Parathyroid adenoma (tissue), 2 donors: Measurements from ENCODE around the gene AK2.

ENCODE experiments used
- H2AFZ ChIP-seq: fragments of 300-600 bp; sonication (generic); one replicate; pipeline ENCODE4 v1.7.0; 2017; ENCODE audit warnings: antibody characterized with exemption, mild to moderate bottlenecking
- H3K27ac ChIP-seq: fragments of 300-600 bp; sonication (generic); one replicate; pipeline ENCODE4 v1.7.0; 2017
- H3K27me3 ChIP-seq: fragments of 300-600 bp; sonication (generic); one replicate; pipeline ENCODE4 v1.7.0; 2017; ENCODE audit warnings: low read length; ENCODE audit not compliant: control insufficient read depth, insufficient read depth
- H3K36me3 ChIP-seq: fragments of 300-600 bp; sonication (generic); one replicate; pipeline ENCODE4 v1.7.0; 2017; ENCODE audit warnings: low read length; ENCODE audit not compliant: control insufficient read depth, insufficient read depth
- H3K4me1 ChIP-seq: fragments of 300-600 bp; sonication (generic); one replicate; pipeline ENCODE4 v1.7.0; 2017; ENCODE audit warnings: control low read depth
- H3K4me2 ChIP-seq: fragments of 300-600 bp; sonication (generic); one replicate; pipeline ENCODE4 v1.7.0; 2017; ENCODE audit warnings: low read length
- H3K4me3 ChIP-seq: fragments of 300-600 bp; sonication (generic); one replicate; pipeline ENCODE4 v1.7.0; 2017; ENCODE audit warnings: low read depth, low read length
- H3K79me2 ChIP-seq: fragments of 300-600 bp; sonication (generic); one replicate; pipeline ENCODE4 v1.7.0; 2017; ENCODE audit warnings: control low read depth
- H3K9ac ChIP-seq: fragments of 300-600 bp; sonication (generic); one replicate; pipeline ENCODE4 v1.7.0; 2017; ENCODE audit warnings: mild to moderate bottlenecking
- H3K9me3 ChIP-seq: fragments of 300-600 bp; sonication (generic); one replicate; pipeline ENCODE4 v1.7.0; 2017; ENCODE audit warnings: low read length; ENCODE audit not compliant: control insufficient read depth
- TF ChIP-seq, protein P1 (sequence below): fragments of 300-600 bp; sonication (generic); IDR thresholded peaks from one replicate; pipeline ENCODE4 v1.7.0; 2017; ENCODE audit warnings: antibody characterized with exemption, mild to moderate bottlenecking
- donor health status: primary hyperparathyroidism.

Gene AK2

DNA sequence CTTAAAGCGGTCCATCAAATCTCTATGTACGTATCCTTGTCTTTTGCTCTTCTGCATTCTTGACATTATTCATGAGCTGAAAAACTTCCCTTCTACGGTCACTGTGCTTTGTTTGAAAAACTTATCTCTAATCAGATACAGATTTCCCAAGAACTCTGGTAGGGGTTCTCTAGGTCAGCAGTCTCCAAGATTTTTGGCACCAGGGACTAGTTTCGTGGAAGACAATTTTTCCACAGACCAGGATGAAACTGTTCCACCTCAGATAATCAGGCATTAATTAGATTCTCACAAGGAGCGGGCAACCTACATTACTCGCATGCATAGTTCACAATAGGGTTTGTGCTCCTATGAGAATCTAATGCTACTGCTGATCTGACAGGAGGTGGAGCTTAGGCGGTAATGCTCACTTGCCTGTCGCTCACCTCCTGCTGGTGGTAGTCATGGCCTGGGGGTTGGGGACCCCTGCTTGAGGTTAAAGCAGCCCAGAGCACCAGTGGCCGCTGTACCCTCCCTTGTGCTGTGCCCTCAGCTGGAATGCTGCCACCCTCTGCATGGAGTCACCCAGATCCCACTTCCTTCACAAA, 30.8 kb downstream of the AK2 start:
- H3K79me2 ChIP-seq, result no peaks in the 10 kb centered on the region
- H2AFZ ChIP-seq, result no peak overlapping the region
- peak overlapping the region; percentile 1 for H3K4me3 ChIP-seq
- TF ChIP-seq, protein P1, sequence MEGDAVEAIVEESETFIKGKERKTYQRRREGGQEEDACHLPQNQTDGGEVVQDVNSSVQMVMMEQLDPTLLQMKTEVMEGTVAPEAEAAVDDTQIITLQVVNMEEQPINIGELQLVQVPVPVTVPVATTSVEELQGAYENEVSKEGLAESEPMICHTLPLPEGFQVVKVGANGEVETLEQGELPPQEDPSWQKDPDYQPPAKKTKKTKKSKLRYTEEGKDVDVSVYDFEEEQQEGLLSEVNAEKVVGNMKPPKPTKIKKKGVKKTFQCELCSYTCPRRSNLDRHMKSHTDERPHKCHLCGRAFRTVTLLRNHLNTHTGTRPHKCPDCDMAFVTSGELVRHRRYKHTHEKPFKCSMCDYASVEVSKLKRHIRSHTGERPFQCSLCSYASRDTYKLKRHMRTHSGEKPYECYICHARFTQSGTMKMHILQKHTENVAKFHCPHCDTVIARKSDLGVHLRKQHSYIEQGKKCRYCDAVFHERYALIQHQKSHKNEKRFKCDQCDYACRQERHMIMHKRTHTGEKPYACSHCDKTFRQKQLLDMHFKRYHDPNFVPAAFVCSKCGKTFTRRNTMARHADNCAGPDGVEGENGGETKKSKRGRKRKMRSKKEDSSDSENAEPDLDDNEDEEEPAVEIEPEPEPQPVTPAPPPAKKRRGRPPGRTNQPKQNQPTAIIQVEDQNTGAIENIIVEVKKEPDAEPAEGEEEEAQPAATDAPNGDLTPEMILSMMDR, result no peak
- H3K36me3 ChIP-seq, result no peaks in the 10 kb centered on the region
- peak overlapping the region; percentile 10 for H3K4me2 ChIP-seq
- no peaks in the 10 kb centered on the region for H3K9me3 ChIP-seq
- H3K4me1 ChIP-seq, result peaks cover 23% of the 10 kb centered on the region
- no peak overlapping the region for H3K9ac ChIP-seq
- no peaks in the 10 kb centered on the region for H3K27me3 ChIP-seq
- H3K27ac ChIP-seq, result peak overlapping the region; percentile 71

DNA sequence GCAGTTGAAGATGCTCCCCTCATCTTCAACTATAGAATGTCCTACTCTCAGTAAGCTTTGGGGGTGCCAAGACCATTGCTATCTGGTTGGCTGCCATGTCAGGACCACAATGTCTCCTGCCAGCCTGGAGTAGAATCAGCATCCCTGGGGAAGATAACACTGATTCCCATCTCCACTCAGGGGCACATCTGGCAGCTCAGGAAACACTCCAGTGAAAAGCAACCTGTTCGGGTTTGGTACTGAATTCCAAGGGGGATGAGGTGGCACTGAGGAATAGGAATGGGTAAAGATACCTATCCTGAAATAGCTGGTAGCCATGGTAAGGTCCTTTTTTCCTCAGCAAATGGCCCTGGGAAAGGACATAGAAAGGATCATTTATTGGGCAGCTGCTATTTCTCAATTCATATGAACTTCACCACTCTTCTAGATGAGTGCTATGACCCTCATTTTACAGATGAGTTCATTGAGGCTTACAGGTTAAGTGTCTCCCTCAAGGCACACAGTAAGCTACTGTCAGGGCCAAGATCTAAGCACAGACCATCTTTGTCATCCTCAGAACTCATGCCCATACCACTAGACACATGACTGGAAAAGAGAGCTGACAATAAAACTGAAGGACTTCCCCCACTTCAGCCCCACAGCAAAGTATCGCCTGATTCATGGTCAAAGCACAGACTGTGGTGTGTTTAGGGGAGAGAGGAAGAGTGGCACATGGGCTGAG, 31.4 kb downstream of the AK2 start:
- H3K36me3 ChIP-seq, result no peaks in the 10 kb centered on the region

DNA sequence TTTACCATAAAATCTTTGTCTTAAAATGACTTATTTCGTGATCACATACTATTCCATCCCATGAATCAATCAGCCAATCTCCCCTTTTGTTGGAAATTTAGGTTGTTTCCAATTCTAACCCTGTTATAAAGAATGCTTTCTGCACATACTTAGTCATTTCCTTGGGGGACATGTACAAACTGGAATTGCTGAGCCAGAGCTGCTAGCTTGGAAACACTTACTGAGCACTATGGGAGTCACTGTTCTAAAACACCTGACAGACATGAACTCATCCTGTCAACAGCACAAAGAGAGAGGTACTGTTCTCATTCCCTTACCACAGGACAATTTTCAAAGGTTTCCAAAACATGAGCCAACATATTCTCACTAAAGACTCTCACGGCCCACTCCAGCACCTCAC, 32.1 kb downstream of the AK2 start:
- Histone ChIP-seq H3K4me2 (peak overlapping the region; percentile 5), H3K27me3 (no peaks in the 10 kb centered on the region), H3K9ac (no peak overlapping the region), H3K4me1 (peaks cover 23% of the 10 kb centered on the region), H3K79me2 (no peaks in the 10 kb centered on the region), H3K27ac (no peak overlapping the region), H3K36me3 (no peaks in the 10 kb centered on the region), H3K4me3 (no peak overlapping the region), H3K9me3 (no peaks in the 10 kb centered on the region), H2AFZ (no peak overlapping the region)
- TF ChIP-seq, protein P1, result no peak

More for the DNA sequence above, 31.4 kb downstream of the AK2 start:
- no peak overlapping the region for H3K9ac ChIP-seq
- no peaks in the 10 kb centered on the region for H3K9me3 ChIP-seq
- H3K4me2 ChIP-seq, result peak overlapping the region; percentile 5
- peak overlapping the region; percentile 71 for H3K27ac ChIP-seq
- H3K4me1 ChIP-seq, result peaks cover 23% of the 10 kb centered on the region
- TF ChIP-seq, protein P1, result no peak
- no peak overlapping the region for H2AFZ ChIP-seq
- H3K79me2 ChIP-seq, result no peaks in the 10 kb centered on the region
- H3K4me3 ChIP-seq, result peak overlapping the region; percentile 1
- H3K27me3 ChIP-seq, result no peaks in the 10 kb centered on the region

DNA sequence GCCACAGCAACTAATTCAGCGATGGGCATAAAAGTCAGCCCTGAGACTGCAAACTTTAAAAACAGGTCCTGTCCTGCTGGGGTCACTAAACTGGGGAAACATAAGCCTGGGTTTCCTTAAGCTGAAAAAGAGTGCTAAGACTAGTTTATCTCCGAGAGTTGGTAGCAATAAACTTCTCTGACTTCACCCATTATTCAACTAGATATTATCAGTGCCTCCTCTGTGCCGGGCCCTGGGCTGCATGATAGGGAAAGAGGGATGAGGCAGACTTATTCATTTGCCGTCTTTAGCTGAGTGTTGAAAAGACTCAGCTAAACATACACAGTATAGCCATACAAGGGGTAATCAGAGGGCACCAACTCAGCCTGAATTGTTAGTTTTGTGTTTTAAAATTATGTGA, 33.0 kb downstream of the AK2 start:
- peak overlapping the region; percentile 0 for H3K4me2 ChIP-seq

More for the DNA sequence above, 33.0 kb downstream of the AK2 start:
- Histone ChIP-seq H3K9me3 (no peaks in the 10 kb centered on the region), H3K4me1 (peaks cover 23% of the 10 kb centered on the region), H3K4me3 (no peak overlapping the region), H3K9ac (no peak overlapping the region), H3K27ac (no peak overlapping the region), H2AFZ (no peak overlapping the region), H3K79me2 (no peaks in the 10 kb centered on the region), H3K36me3 (no peaks in the 10 kb centered on the region), H3K27me3 (no peaks in the 10 kb centered on the region)
- TF ChIP-seq, protein P1, result no peak
